DOHH2 (cell line): ENCODE measurements around the gene EPHA10.

Experiments
- H3F3A ChIP-seq: fragments of 200-600 bp; sonication (generic), shearing (Covaris generic); 2 replicates; pipeline ENCODE4 v1.6.0; 2016; ENCODE audit warnings: antibody characterized with exemption, mild to moderate bottlenecking; ENCODE audit not compliant: control insufficient read depth, insufficient read depth
- H3K27ac ChIP-seq: fragments of 200-600 bp; sonication (generic); 2 replicates; pipeline ENCODE4 v1.5.1; 2014; ENCODE audit warnings: low read depth, mild to moderate bottlenecking, low read length, moderate library complexity
- H3K27me3 ChIP-seq: fragments of 200-600 bp; sonication (generic); 2 replicates; pipeline ENCODE4 v1.6.1; 2014; ENCODE audit warnings: mild to moderate bottlenecking, low read length, mixed read lengths; ENCODE audit not compliant: control insufficient read depth
- H3K36me3 ChIP-seq: fragments of 200-600 bp; sonication (generic); 2 replicates; pipeline ENCODE4 v1.6.1; 2014; ENCODE audit warnings: mild to moderate bottlenecking, low read length, moderate library complexity, mixed read lengths; ENCODE audit not compliant: control insufficient read depth
- H3K4me1 ChIP-seq: fragments of 200-600 bp; sonication (generic); 2 replicates; pipeline ENCODE4 v1.6.1; 2014; ENCODE audit warnings: mild to moderate bottlenecking, low read length, mixed read lengths; ENCODE audit not compliant: control insufficient read depth
- H3K4me2 ChIP-seq: fragments of 200-600 bp; sonication (generic); 2 replicates; pipeline ENCODE4 v1.6.0; 2014; ENCODE audit warnings: mild to moderate bottlenecking, low read length, moderate library complexity
- H3K4me3 ChIP-seq: fragments of 200-600 bp; sonication (generic); 2 replicates; pipeline ENCODE4 v1.5.1; 2014; ENCODE audit warnings: mild to moderate bottlenecking, low read length, mixed read lengths
- H3K79me2 ChIP-seq: fragments of 200-600 bp; sonication (generic); 2 replicates; pipeline ENCODE4 v1.6.1; 2014; ENCODE audit warnings: mild to moderate bottlenecking, low read length, mixed read lengths; ENCODE audit not compliant: control insufficient read depth
- H3K9me2 ChIP-seq: fragments of 200-600 bp; sonication (generic); replicated peaks from 2 replicates; pipeline ENCODE4 v1.6.1; 2014; ENCODE audit warnings: mild to moderate bottlenecking, low read length, mixed read lengths; ENCODE audit not compliant: control insufficient read depth
- H3K9me3 ChIP-seq: fragments of 200-600 bp; sonication (generic); 2 replicates; pipeline ENCODE4 v1.6.1; 2014; ENCODE audit warnings: antibody characterized with exemption, low read length, mixed read lengths; ENCODE audit not compliant: control insufficient read depth, insufficient read depth
- H4K20me1 ChIP-seq: fragments of 200-600 bp; sonication (generic); 2 replicates; pipeline ENCODE4 v1.6.0; 2014; ENCODE audit warnings: low read depth, mild to moderate bottlenecking, antibody characterized with exemption, low read length, moderate library complexity; ENCODE audit not compliant: control insufficient read depth, insufficient read depth
- EZH2phosphoT487 ChIP-seq: fragments of 200-600 bp; sonication (generic); IDR thresholded peaks from 2 replicates; pipeline ENCODE4 v1.6.1; 2017; ENCODE audit warnings: borderline replicate concordance, mild to moderate bottlenecking, antibody characterized with exemption, low read length, moderate library complexity, mixed read lengths
- TF ChIP-seq, protein P1 (sequence below): fragments of 200-600 bp; sonication (generic); IDR thresholded peaks from one replicate; pipeline ENCODE4 v1.5.1; 2014; ENCODE audit warnings: antibody characterized with exemption, mild to moderate bottlenecking, low read depth, low read length; ENCODE audit not compliant: poor library complexity, severe bottlenecking

EPHA10 gene

GRCh38 chr1:37764888-37765441, at the start of gene EPHA10:
Gene EPHA10 (minus strand): TSS chr1:37765120. CDS start chr1:37765066, 54 bp downstream.
- Histone ChIP-seq H3K4me1 (peaks cover 7% of the 10 kb centered on the region), H3K79me2 (no peaks in the 10 kb centered on the region), H3K27me3 (peaks cover 35% of the 10 kb centered on the region), H4K20me1 (no peaks in the 10 kb centered on the region), H3F3A (no peaks in the 10 kb centered on the region), H3K4me2 (peak within 1 kb of the TSS; percentile 41), H3K36me3 (no peaks in the 10 kb centered on the region), H3K4me3 (peak within 1 kb of the TSS; percentile 20), H3K9me3 (no peaks in the 10 kb centered on the region), H3K9me2 (no peaks in the 10 kb centered on the region), H3K27ac (no peak within 1 kb of the TSS)
- TF ChIP-seq, protein P1, sequence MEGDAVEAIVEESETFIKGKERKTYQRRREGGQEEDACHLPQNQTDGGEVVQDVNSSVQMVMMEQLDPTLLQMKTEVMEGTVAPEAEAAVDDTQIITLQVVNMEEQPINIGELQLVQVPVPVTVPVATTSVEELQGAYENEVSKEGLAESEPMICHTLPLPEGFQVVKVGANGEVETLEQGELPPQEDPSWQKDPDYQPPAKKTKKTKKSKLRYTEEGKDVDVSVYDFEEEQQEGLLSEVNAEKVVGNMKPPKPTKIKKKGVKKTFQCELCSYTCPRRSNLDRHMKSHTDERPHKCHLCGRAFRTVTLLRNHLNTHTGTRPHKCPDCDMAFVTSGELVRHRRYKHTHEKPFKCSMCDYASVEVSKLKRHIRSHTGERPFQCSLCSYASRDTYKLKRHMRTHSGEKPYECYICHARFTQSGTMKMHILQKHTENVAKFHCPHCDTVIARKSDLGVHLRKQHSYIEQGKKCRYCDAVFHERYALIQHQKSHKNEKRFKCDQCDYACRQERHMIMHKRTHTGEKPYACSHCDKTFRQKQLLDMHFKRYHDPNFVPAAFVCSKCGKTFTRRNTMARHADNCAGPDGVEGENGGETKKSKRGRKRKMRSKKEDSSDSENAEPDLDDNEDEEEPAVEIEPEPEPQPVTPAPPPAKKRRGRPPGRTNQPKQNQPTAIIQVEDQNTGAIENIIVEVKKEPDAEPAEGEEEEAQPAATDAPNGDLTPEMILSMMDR, result no peak
- no peak for TF ChIP-seq EZH2phosphoT487

- Histone ChIP-seq H3K27ac (no peak overlapping the region), H3K79me2 (peaks cover 4% of the 10 kb centered on the region), H3K4me3 (no peak overlapping the region), H3K4me2 (no peak overlapping the region), H3K9me2 (no peaks in the 10 kb centered on the region), H3F3A (no peaks in the 10 kb centered on the region), H4K20me1 (no peaks in the 10 kb centered on the region; the same call in 1 of the 2 replicates), H3K27me3 (no peaks in the 10 kb centered on the region), H3K4me1 (peaks cover 12% of the 10 kb centered on the region), H3K36me3 (peaks cover 55% of the 10 kb centered on the region), H3K9me3 (no peaks in the 10 kb centered on the region)
- TF ChIP-seq, protein P1, result no peak
- no peak for TF ChIP-seq EZH2phosphoT487
These were observed 49.3 kb upstream of the EPHA10 start for GRCh38 chr1:37814252-37814651.

DNA sequence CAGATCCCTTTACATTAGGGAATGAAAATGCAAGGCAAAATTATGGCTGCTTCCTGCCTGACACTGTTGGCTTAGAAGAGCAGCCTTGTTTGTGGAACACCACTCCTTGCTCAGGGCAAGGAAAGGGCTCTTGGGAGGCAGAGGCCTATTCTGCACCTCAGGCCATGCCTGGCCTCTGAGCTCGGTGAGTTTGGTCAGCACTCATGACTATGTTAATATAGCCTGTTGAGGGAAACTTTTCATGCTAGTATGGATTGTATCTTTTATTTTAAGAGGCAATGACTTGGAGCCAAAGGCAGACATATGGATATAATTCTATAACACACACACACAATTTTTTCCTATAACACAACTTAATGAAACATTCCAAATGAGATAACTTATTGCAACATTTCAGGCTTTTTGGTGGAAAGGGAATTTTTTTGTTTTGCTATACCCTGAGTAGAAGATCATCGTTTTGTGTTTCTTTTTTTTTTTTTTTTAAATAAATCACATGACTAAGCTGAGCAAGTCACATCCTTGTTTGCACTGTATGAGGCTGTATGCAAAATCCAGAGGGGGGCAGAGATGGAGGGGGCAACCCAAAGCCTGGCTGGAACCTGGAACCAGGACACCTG, 48.7 kb upstream of the EPHA10 start:
- H3K4me2 ChIP-seq, result no peak overlapping the region
- H3K4me1 ChIP-seq, result peaks cover 18% of the 10 kb centered on the region
- no peak overlapping the region for H3K4me3 ChIP-seq
- no peaks in the 10 kb centered on the region; the same call in 1 of the 2 replicates for H4K20me1 ChIP-seq
- H3K36me3 ChIP-seq, result peaks cover 52% of the 10 kb centered on the region
- TF ChIP-seq EZH2phosphoT487, result no peak
- TF ChIP-seq, protein P1, result no peak
- peaks cover 10% of the 10 kb centered on the region for H3K79me2 ChIP-seq
- no peaks in the 10 kb centered on the region for H3F3A ChIP-seq
- no peaks in the 10 kb centered on the region for H3K27me3 ChIP-seq
- H3K9me2 ChIP-seq, result no peaks in the 10 kb centered on the region
- no peaks in the 10 kb centered on the region for H3K9me3 ChIP-seq
- H3K27ac ChIP-seq, result no peak overlapping the region
